HEK293T (cell line): Measurements from ENCODE around the gene ARID1A.

ENCODE experiments used
- CTCF ChIA-PET: fragments of 350-600 bp; formaldehyde crosslinking; extraction: SDS; loops from one replicate; lab custom pipeline; 2021; ENCODE audit warnings: antibody characterized with exemption, inconsistent platforms; lab: Yijun Ruan, JAX
- POLR2A ChIA-PET: fragments of 350-600 bp; formaldehyde crosslinking; extraction: SDS; loops from one replicate; lab custom pipeline; 2020; ENCODE audit warnings: antibody characterized with exemption, inconsistent platforms; lab: Yijun Ruan, JAX
- DNase-seq: peaks from one replicate; pipeline ENCODE4 v3.0.0; 2012; ENCODE audit warnings: mixed read lengths; ENCODE audit errors: extremely low spot score
- ARNT ChIP-seq: fragments of 450-650 bp; IDR thresholded peaks from 2 replicates; pipeline ENCODE4 v1.6.1; 2017; ENCODE audit warnings: mild to moderate bottlenecking
- BHLHE40 ChIP-seq: fragments of 450-650 bp; IDR thresholded peaks from 2 replicates; pipeline ENCODE4 v1.6.1; 2016; ENCODE audit warnings: mild to moderate bottlenecking, moderate library complexity, borderline replicate concordance
- ELF4 ChIP-seq: fragments of 450-650 bp; IDR thresholded peaks from 2 replicates; pipeline ENCODE4 v1.6.1; 2017; ENCODE audit warnings: antibody characterized with exemption
- FOXA1 ChIP-seq: fragments of 450-650 bp; IDR thresholded peaks from 2 replicates; pipeline ENCODE4 v1.6.1; 2016; ENCODE audit warnings: mild to moderate bottlenecking
- FOXK2 ChIP-seq: fragments of 450-650 bp; IDR thresholded peaks from 2 replicates; pipeline ENCODE4 v1.6.1; 2016; ENCODE audit warnings: mild to moderate bottlenecking
- FOXM1 ChIP-seq: fragments of 450-650 bp; IDR thresholded peaks from 2 replicates; pipeline ENCODE4 v1.6.1; 2017; ENCODE audit warnings: mild to moderate bottlenecking, borderline replicate concordance
- HDGF ChIP-seq: fragments of 450-650 bp; IDR thresholded peaks from 2 replicates; pipeline ENCODE4 v1.6.1; 2017; ENCODE audit warnings: antibody characterized with exemption, borderline replicate concordance
- L3MBTL2 ChIP-seq: fragments of 450-650 bp; conservative IDR thresholded peaks from 2 replicates; pipeline ENCODE4 v1.6.1; 2016; ENCODE audit warnings: mild to moderate bottlenecking
- LEF1 ChIP-seq: fragments of 450-650 bp; IDR thresholded peaks from 2 replicates; pipeline ENCODE4 v1.6.1; 2017; ENCODE audit warnings: mild to moderate bottlenecking, borderline replicate concordance
- NFRKB ChIP-seq: fragments of 450-650 bp; IDR thresholded peaks from 2 replicates; pipeline ENCODE4 v1.6.1; 2016; ENCODE audit warnings: mild to moderate bottlenecking, moderate library complexity
- PKNOX1 ChIP-seq: fragments of 450-650 bp; IDR thresholded peaks from 2 replicates; pipeline ENCODE4 v1.6.1; 2016
- SP1 ChIP-seq: fragments of 450-650 bp; IDR thresholded peaks from 2 replicates; pipeline ENCODE4 v1.6.1; 2017
- SUZ12 ChIP-seq: fragments of 450-650 bp; IDR thresholded peaks from 2 replicates; pipeline ENCODE4 v1.6.1; 2016; ENCODE audit warnings: mild to moderate bottlenecking
- TARDBP ChIP-seq: fragments of 450-650 bp; IDR thresholded peaks from 2 replicates; pipeline ENCODE4 v1.6.1; 2016
- ZNF384 ChIP-seq: fragments of 450-650 bp; IDR thresholded peaks from 2 replicates; pipeline ENCODE4 v1.6.1; 2016

The ARID1A gene

GRCh38 chr1:26783646-26784022 is 87.8 kb downstream of the ARID1A start:
- ChIA-PET POLR2A (interaction anchor here (1.0 to 7.7 kb wide), 5 partner anchors 79 to 283 kb away, joined by 3 to 100 read pairs (median 7); no protein-coding TSS in a partner anchor), CTCF (interaction anchor here (1.0 to 1.2 kb wide), 2 partner anchors 182 to 366 kb away, joined by 3 read pairs; no protein-coding TSS in a partner anchor)
- TF ChIP-seq ZNF384 = no peak
- no peak for TF ChIP-seq SUZ12
- TF ChIP-seq ARNT = no peak
- TF ChIP-seq L3MBTL2 = no peak
- TF ChIP-seq SP1 = no peak
- TF ChIP-seq FOXA1 = no peak
- no peak for TF ChIP-seq NFRKB
- TF ChIP-seq BHLHE40 = no peak
- no peak for TF ChIP-seq ELF4
- no peak for TF ChIP-seq LEF1
- no peak for DNase-seq

- ChIA-PET CTCF (interaction anchor here (1.0 to 1.2 kb wide), 2 partner anchors 182 to 367 kb away, joined by 3 read pairs; no protein-coding TSS in a partner anchor), POLR2A (interaction anchor here (0.7 to 7.7 kb wide), 7 partner anchors 80 to 283 kb away, joined by 3 to 100 read pairs (median 7); no protein-coding TSS in a partner anchor)
- peak; percentile 49 for DNase-seq
- TF ChIP-seq FOXM1 (no peak), LEF1 (no peak), TARDBP (no peak), SUZ12 (no peak), BHLHE40 (no peak), ARNT (no peak), PKNOX1 (no peak), ZNF384 (no peak), SP1 (no peak), HDGF (no peak), FOXK2 (no peak)
Measured at GRCh38 chr1:26784023-26784871, 88.4 kb downstream of the ARID1A start.

- no peak for TF ChIP-seq ARNT
- no peak for TF ChIP-seq HDGF
- no peak for TF ChIP-seq NFRKB
- TF ChIP-seq TARDBP = no peak
- ChIA-PET POLR2A (interaction anchor here (0.7 to 7.7 kb wide), 4 partner anchors 80 to 92 kb away, joined by 3 to 100 read pairs (median 8); no protein-coding TSS in a partner anchor), CTCF (interaction anchor here (1.2 kb wide), 1 partner anchor 368 kb away, joined by 3 read pairs; no protein-coding TSS in a partner anchor)
- DNase-seq = no peak
Measured at GRCh38 chr1:26784886-26785285, 89.1 kb downstream of the ARID1A start.

- ChIA-PET POLR2A (interaction anchor here (0.5 to 7.7 kb wide), 10 partner anchors 9 to 114 kb away, joined by 3 to 100 read pairs (median 4); partner anchors contain the start of gene ZDHHC18), CTCF (interaction anchor here (0.8 to 1.0 kb wide), 4 partner anchors 41 to 184 kb away, joined by 3 to 4 read pairs (median 4); partner anchors contain the start of gene ZDHHC18)
- no peak for DNase-seq
Measured at GRCh38 chr1:26785611-26786436, 90.0 kb downstream of the ARID1A start.

GRCh38 chr1:26786437-26787380 is 90.9 kb downstream of the ARID1A start:
- DNase-seq = peak; percentile 27
- TF ChIP-seq NFRKB (no peak), L3MBTL2 (no peak), SP1 (no peak), ELF4 (no peak)
- ChIA-PET POLR2A (interaction anchor here (0.5 to 7.7 kb wide), 10 partner anchors 10 to 188 kb away, joined by 3 to 100 read pairs (median 4); partner anchors contain the start of gene ZDHHC18), CTCF (interaction anchor here (0.8 to 1.0 kb wide), 4 partner anchors 40 to 185 kb away, joined by 3 to 4 read pairs (median 4); partner anchors contain the start of gene ZDHHC18)

More at GRCh38 chr1:26785611-26786436, 90.0 kb downstream of the ARID1A start:
- no peak for TF ChIP-seq FOXA1
- no peak for TF ChIP-seq TARDBP
- TF ChIP-seq PKNOX1 = no peak

GRCh38 chr1:26787381-26787705 is 91.5 kb downstream of the ARID1A start:
- TF ChIP-seq NFRKB (no peak), FOXK2 (no peak), ARNT (no peak), FOXA1 (no peak), FOXM1 (no peak), BHLHE40 (no peak), SUZ12 (no peak), L3MBTL2 (no peak), ELF4 (no peak), SP1 (no peak)
- POLR2A ChIA-PET = interaction anchor here (0.9 to 7.7 kb wide), 17 partner anchors 8 to 189 kb away, joined by 3 to 100 read pairs (median 7); partner anchors contain the start of gene GPN2
- CTCF ChIA-PET = interaction anchor here (0.6 to 4.2 kb wide), 3 partner anchors 9 to 184 kb away, joined by 3 to 51 read pairs (median 7); no protein-coding TSS in a partner anchor
- DNase-seq = no peak
